Neural progenitor cell (in vitro differentiated cells): ENCODE measurements around the gene CAMK2D. TPM values are rescaled to one million over a fixed set of nuclear protein-coding genes. Genes with fewer than 3 reads are reported as not detected.

Source experiments
- DNase-seq: peaks from one replicate; pipeline ENCODE4 v3.0.0-alpha.2; 2016; ENCODE audit warnings: low spot score
- H2AFZ ChIP-seq: fragments of 200-600 bp; sonication (generic); replicated peaks from 2 replicates; pipeline ENCODE4 v1.6.1; 2016; ENCODE audit warnings: antibody characterized with exemption
- H3F3A ChIP-seq: fragments of 200-600 bp; sonication (generic); 2 replicates; pipeline ENCODE4 v1.6.1; 2016; ENCODE audit warnings: antibody characterized with exemption, low read depth
- H3K27ac ChIP-seq: fragments of 200-600 bp; sonication (generic); 2 replicates; pipeline ENCODE4 v1.5.1; 2016; ENCODE audit warnings: mild to moderate bottlenecking
- H3K27me3 ChIP-seq: fragments of 200-600 bp; sonication (generic); 2 replicates; pipeline ENCODE4 v1.6.1; 2016; ENCODE audit warnings: mild to moderate bottlenecking, moderate library complexity
- H3K36me3 ChIP-seq: fragments of 200-600 bp; sonication (generic); 2 replicates; pipeline ENCODE4 v1.5.1; 2016
- H3K4me1 ChIP-seq: fragments of 200-600 bp; sonication (generic); 2 replicates; pipeline ENCODE4 v1.6.1; 2016; ENCODE audit warnings: mixed run types
- H3K4me2 ChIP-seq: fragments of 200-600 bp; sonication (generic); 2 replicates; pipeline ENCODE4 v1.6.1; 2016
- H3K4me3 ChIP-seq: fragments of 200-600 bp; sonication (generic); 2 replicates; pipeline ENCODE4 v1.5.1; 2016
- H3K79me2 ChIP-seq: fragments of 200-600 bp; sonication (generic); 2 replicates; pipeline ENCODE4 v1.6.1; 2016; ENCODE audit warnings: low read depth
- H3K9ac ChIP-seq: fragments of 200-600 bp; sonication (generic); 2 replicates; pipeline ENCODE4 v1.6.1; 2016
- H3K9me3 ChIP-seq: fragments of 200-600 bp; sonication (generic); 2 replicates; pipeline ENCODE4 v1.5.1; 2016; ENCODE audit warnings: low read depth
- H4K20me1 ChIP-seq: fragments of 200-600 bp; sonication (generic); 2 replicates; pipeline ENCODE4 v1.6.1; 2016; ENCODE audit warnings: low read depth
- H3K27ac Mint-ChIP-seq: 3 replicates; pipeline ENCODE4 v1.8.0; 2021; ENCODE audit warnings: mixed read lengths
- H3K27me3 Mint-ChIP-seq: 2 replicates; pipeline ENCODE4 v1.8.0; 2022; ENCODE audit warnings: low read depth, mild to moderate bottlenecking, inconsistent platforms, moderate library complexity, mixed read lengths; ENCODE audit not compliant: insufficient read depth
- H3K36me3 Mint-ChIP-seq: 3 replicates; pipeline ENCODE4 v1.8.0; 2021; ENCODE audit warnings: mixed read lengths
- H3K4me1 Mint-ChIP-seq: 3 replicates; pipeline ENCODE4 v1.8.0; 2021; ENCODE audit warnings: mixed read lengths
- H3K4me3 Mint-ChIP-seq: 3 replicates; pipeline ENCODE4 v1.8.0; 2021; ENCODE audit warnings: mild to moderate bottlenecking, moderate library complexity, mixed read lengths
- H3K9me3 Mint-ChIP-seq: 3 replicates; pipeline ENCODE4 v1.8.0; 2020; ENCODE audit warnings: mixed read lengths
- CTCF ChIP-seq: fragments of 200-600 bp; sonication (generic); IDR thresholded peaks from 2 replicates; pipeline ENCODE4 v1.5.1; 2017; ENCODE audit warnings: antibody characterized with exemption, mild to moderate bottlenecking
- EZH2 ChIP-seq: fragments of 200-600 bp; sonication (generic); IDR thresholded peaks from 2 replicates; pipeline ENCODE4 v1.6.1; 2017; ENCODE audit warnings: antibody characterized with exemption, mild to moderate bottlenecking, moderate library complexity
- EZH2phosphoT487 ChIP-seq: fragments of 200-600 bp; sonication (generic); IDR thresholded peaks from 2 replicates; pipeline ENCODE4 v1.6.1; 2017; ENCODE audit warnings: antibody characterized with exemption
- total RNA-seq: library from RNA; depleted of rRNA; stranded (reverse); fragments of >200 nt; gene quantifications from 2 replicates; pipeline ENCODE4 v1.2.3, GENCODE V29; 2015; ENCODE audit warnings: low replicate concordance

Gene CAMK2D
- total RNA-seq, 1 donor from 2014 or later = 33.2 TPM

GRCh38 chr4:113692809-113693411 lies 68.6 kb downstream of the CAMK2D start:
- no peaks in the 10 kb centered on the region for H3K9me3 ChIP-seq
- no peak overlapping the region for H2AFZ ChIP-seq
- no peaks in the 10 kb centered on the region for H3F3A ChIP-seq
- no peaks in the 10 kb centered on the region for H3K79me2 ChIP-seq
- DNase-seq = no peak
- no peaks in the 10 kb centered on the region for H3K4me1 ChIP-seq
- no peaks in the 10 kb centered on the region for H3K27me3 Mint-ChIP-seq
- TF ChIP-seq EZH2 (no peak), EZH2phosphoT487 (no peak), CTCF (no peak)
- no peak overlapping the region for H3K4me2 ChIP-seq
- H3K27me3 ChIP-seq = no peaks in the 10 kb centered on the region
- no peaks in the 10 kb centered on the region for H4K20me1 ChIP-seq
- H3K36me3 ChIP-seq = no peaks in the 10 kb centered on the region
- no peaks in the 10 kb centered on the region for H3K9me3 Mint-ChIP-seq
- no peak overlapping the region for H3K9ac ChIP-seq
- no peak overlapping the region for H3K4me3 ChIP-seq
- H3K36me3 Mint-ChIP-seq = peaks cover 4% of the 10 kb centered on the region
- H3K4me1 Mint-ChIP-seq = no peaks in the 10 kb centered on the region
- no peak overlapping the region for H3K4me3 Mint-ChIP-seq
- no peak overlapping the region for H3K27ac ChIP-seq
- H3K27ac Mint-ChIP-seq = no peak overlapping the region

GRCh38 chr4:113691676-113692075 lies 69.9 kb downstream of the CAMK2D start:
- no peaks in the 10 kb centered on the region for H3K9me3 ChIP-seq
- DNase-seq = no peak
- Mint-ChIP-seq H3K9me3 (no peaks in the 10 kb centered on the region), H3K4me1 (no peaks in the 10 kb centered on the region), H3K27me3 (no peaks in the 10 kb centered on the region), H3K27ac (no peak overlapping the region), H3K4me3 (no peak overlapping the region), H3K36me3 (peaks cover 4% of the 10 kb centered on the region)
- H3K36me3 ChIP-seq = no peaks in the 10 kb centered on the region
- no peak overlapping the region for H3K9ac ChIP-seq
- H4K20me1 ChIP-seq = no peaks in the 10 kb centered on the region
- no peak overlapping the region for H3K4me2 ChIP-seq
- no peaks in the 10 kb centered on the region for H3F3A ChIP-seq
- no peaks in the 10 kb centered on the region for H3K4me1 ChIP-seq
- H3K27me3 ChIP-seq = no peaks in the 10 kb centered on the region
- no peak overlapping the region for H3K4me3 ChIP-seq
- no peak overlapping the region for H3K27ac ChIP-seq
- no peaks in the 10 kb centered on the region for H3K79me2 ChIP-seq
- no peak for TF ChIP-seq EZH2
- no peak for TF ChIP-seq CTCF
- H2AFZ ChIP-seq = no peak overlapping the region

- Mint-ChIP-seq H3K4me3 (no peak overlapping the region), H3K27ac (no peak overlapping the region), H3K4me1 (no peaks in the 10 kb centered on the region), H3K36me3 (peaks cover 4% of the 10 kb centered on the region), H3K9me3 (no peaks in the 10 kb centered on the region), H3K27me3 (no peaks in the 10 kb centered on the region)
- TF ChIP-seq CTCF = no peak
- no peak for TF ChIP-seq EZH2
- TF ChIP-seq EZH2phosphoT487 = no peak
- Histone ChIP-seq H3K9me3 (no peaks in the 10 kb centered on the region), H3K36me3 (no peaks in the 10 kb centered on the region), H3F3A (no peaks in the 10 kb centered on the region), H3K27ac (no peak overlapping the region), H3K4me3 (no peak overlapping the region), H3K9ac (no peak overlapping the region), H3K4me2 (no peak overlapping the region), H2AFZ (no peak overlapping the region), H4K20me1 (no peaks in the 10 kb centered on the region), H3K79me2 (no peaks in the 10 kb centered on the region), H3K27me3 (no peaks in the 10 kb centered on the region), H3K4me1 (no peaks in the 10 kb centered on the region)
- no peak for DNase-seq
These were observed 72.1 kb downstream of the CAMK2D start for GRCh38 chr4:113689394-113689793.
